Measurements from ENCODE around the gene COL27A1. TPM values are rescaled to one million over a fixed set of nuclear protein-coding genes. Genes with fewer than 3 reads are reported as not detected.

Gene COL27A1
- total RNA-seq, 1 donor = 2.1 TPM

DNA sequence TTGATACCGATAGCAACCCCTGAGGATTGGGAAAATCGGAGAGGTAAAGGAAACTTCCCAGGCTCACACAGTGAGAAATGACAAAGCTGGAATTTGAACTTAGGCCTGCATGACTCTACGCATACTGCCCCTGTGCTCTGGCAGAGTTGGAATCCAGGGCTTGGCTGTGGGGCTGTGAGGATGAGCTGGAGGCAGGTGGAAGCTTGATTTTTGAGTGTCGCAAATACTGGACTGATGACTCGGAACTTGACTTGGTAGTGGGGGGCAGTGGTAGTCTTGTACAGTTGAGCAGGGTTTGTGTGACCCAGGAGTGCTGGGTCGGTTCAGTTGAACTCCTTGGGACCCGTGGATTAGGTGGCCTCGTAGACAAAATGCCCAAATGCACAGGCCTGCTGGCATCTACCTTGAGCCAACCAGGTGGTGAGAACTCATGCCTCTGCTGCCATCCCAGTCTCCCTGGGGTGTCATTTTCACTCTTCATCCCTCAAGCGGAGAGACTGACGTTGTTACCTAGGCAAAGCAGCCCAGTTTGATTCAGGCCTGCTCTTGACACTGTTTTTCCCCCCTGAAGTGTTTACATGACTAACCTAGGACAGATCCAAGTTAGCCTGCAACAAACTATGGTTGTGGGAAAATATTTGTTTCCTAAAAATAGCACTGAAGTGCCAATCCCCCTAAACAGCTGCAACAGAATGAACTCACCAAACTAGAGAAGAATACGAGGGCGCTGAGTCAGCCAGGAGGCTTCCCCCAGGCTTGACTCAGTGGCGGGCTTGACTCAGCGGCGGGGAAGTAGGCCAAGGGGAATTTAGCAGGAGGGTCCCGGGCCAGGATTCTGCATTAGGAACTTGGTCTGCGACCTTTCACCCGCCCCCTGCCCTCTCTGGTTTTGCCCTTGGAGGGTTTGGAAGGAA is 121.8 kb downstream of the COL27A1 start:
- TF ChIP-seq, protein P1, sequence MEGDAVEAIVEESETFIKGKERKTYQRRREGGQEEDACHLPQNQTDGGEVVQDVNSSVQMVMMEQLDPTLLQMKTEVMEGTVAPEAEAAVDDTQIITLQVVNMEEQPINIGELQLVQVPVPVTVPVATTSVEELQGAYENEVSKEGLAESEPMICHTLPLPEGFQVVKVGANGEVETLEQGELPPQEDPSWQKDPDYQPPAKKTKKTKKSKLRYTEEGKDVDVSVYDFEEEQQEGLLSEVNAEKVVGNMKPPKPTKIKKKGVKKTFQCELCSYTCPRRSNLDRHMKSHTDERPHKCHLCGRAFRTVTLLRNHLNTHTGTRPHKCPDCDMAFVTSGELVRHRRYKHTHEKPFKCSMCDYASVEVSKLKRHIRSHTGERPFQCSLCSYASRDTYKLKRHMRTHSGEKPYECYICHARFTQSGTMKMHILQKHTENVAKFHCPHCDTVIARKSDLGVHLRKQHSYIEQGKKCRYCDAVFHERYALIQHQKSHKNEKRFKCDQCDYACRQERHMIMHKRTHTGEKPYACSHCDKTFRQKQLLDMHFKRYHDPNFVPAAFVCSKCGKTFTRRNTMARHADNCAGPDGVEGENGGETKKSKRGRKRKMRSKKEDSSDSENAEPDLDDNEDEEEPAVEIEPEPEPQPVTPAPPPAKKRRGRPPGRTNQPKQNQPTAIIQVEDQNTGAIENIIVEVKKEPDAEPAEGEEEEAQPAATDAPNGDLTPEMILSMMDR (IDR thresholded peaks at IDR 0.05; ENCODE audit: insufficient read depth, low read length) = no peak

DNA sequence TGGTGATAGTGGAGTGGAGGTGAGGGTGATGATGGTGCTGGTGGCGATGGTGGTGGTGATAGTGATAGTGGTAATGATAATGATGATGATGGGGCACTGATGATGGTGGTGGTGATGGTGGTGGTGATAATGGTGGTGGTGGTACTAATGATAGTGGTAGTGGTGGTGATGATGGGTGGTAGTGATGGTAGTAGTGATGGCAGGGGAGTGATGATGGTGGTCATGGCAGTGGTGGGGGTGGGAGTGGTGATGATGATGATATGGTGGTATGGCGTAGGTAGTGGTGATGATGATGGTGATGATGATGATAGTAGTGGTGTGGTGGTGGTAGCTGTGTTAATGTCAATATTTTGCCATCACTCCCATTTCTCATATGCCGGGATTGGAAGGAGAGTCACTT is 123.0 kb downstream of the COL27A1 start:
- TF ChIP-seq, protein P1 (IDR thresholded peaks at IDR 0.05; ENCODE audit: insufficient read depth, low read length) = no peak
- no peak overlapping the region for H3K4me3 ChIP-seq (ENCODE audit: low read depth, low read length)
- DNase-seq (ENCODE audit: low read depth) = no peak

More for the DNA sequence above, 121.8 kb downstream of the COL27A1 start:
- no peak overlapping the region for H3K4me3 ChIP-seq (ENCODE audit: low read depth, low read length)
- DNase-seq (ENCODE audit: low read depth) = peak; percentile 90

DNA sequence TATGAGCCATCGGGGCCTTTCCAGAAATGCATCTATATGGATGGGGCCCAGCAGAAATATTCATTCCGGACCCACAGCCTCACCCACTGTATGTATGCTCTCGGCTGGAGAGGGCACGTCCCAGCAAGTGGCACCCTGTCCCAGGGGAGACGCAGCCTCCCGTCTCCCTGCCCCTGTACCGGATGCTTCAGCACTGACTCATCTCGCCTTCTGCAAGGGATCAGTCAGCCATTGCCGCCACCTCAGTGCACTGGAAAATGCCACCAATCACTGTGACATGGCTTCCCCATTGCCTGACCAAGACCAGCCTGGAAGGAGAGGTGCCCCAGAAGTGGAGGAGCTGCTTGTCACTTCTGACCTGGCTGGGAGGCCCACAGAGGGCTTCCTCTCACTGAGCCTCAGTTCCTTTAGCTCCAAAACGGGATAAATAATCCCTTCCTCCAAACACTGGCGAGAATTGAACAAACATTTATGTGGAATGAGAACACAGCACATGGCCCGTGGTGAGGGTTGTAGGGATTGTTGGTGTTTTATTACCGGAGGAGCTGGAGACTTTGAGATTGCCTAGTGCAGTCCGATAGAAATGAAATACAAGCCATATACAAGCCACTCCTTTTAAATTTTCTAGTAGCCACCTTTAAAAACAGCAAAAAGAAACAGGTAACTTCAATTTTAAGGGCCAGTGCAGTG is 123.7 kb downstream of the COL27A1 start:
- no peak overlapping the region for H3K4me3 ChIP-seq (ENCODE audit: low read depth, low read length)
- DNase-seq (ENCODE audit: low read depth) = no peak
- TF ChIP-seq, protein P1 (IDR thresholded peaks at IDR 0.05; ENCODE audit: insufficient read depth, low read length) = no peak

DNA sequence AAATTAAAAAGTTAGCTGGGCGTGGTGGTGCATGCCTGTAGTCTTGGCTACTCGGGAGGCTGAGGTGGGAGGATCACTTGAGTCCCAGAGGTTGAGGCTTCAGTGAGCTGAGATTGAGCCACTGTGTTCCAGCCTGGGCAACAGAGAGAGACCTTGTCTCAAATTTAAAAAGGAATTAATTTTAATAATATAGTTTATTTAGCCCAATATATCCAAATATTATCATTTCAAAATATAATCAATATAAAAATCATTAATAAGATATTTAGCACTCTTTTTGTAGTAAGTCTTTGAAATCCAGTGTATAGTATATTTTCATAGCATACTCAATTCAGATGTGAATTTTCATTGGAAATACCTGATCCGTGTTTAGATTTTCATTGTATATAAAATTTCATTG is 124.4 kb downstream of the COL27A1 start:
- no peak for DNase-seq (ENCODE audit: low read depth)
- H3K4me3 ChIP-seq (ENCODE audit: low read depth, low read length) = no peak overlapping the region
- TF ChIP-seq, protein P1 (IDR thresholded peaks at IDR 0.05; ENCODE audit: insufficient read depth, low read length) = no peak

DNA sequence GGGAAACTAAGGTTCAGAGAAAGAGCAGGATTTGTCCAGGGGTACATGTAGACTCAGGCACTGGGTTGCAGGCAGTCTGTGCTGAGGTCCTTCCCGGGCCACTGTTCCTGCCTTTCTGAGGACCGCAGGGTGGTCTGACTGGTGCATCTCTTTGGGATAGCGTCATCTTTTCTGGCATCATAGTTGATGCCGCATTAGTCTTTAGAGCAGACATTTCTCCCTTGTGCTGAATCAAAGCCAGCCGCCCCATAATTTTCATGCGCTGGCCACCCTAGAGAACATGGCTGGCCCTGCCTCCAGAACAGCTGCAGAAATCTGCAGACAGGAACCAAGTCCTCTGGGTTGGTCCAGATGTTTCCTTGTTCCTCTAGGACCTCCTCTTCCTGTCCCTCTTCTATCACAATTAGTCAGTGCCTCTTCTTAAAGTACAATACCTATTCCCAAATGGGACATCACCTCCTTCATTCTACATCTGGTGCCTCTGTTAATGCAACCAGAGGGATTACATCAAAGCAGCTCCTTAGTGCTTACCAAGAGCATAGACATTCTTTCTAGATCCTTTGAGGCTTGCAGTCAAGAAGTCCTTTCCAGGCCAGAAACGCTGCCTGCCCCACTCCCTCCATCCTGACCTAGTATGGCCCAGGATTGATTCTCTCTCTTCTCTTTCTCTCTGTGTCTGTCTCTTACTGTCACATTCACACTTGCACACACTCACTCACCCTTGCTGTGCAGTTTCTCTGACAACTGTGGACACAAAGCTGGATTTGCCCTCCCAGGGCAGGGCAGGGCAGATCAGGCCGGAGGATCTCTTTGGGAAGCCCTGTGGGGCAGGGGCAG is 125.5 kb downstream of the COL27A1 start:
- peak; percentile 35 for DNase-seq (ENCODE audit: low read depth)
- TF ChIP-seq, protein P1 (IDR thresholded peaks at IDR 0.05; ENCODE audit: insufficient read depth, low read length) = no peak
- H3K4me3 ChIP-seq (ENCODE audit: low read depth, low read length) = no peak overlapping the region

DNA sequence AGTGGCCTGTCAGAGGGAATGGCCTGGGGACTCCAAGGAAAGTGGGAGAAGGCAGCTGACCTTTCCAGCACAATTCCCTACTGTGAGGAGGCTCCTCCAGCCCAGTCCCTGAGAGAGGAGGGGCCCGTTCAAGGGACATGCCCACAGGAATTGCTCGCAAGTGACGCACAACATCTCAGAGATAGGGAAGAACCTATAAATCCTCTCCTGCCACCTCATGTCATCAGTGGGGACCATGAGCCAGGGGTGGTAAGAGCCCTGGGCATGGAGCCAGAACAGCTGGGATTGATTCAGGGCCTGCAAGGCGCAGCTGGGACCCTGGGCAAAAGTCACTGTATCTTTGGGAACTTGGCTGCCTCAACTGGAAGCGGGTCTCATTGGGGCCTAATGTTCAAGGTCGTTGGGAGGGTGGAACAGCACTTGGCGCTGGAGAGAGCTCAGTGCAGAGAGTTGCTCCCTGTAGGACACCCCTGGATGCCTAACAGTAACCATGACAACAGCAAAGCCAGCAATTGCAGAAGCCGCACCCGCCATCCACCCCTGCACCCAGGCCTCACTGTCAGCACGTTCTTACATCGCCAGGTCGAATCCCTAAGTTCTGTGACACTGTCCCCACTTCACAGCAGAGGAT is 126.3 kb downstream of the COL27A1 start:
- no peak overlapping the region for H3K4me3 ChIP-seq (ENCODE audit: low read depth, low read length)
- TF ChIP-seq, protein P1 (IDR thresholded peaks at IDR 0.05; ENCODE audit: insufficient read depth, low read length) = no peak
- peak; percentile 60 for DNase-seq (ENCODE audit: low read depth)

Measured in fibroblast of the aortic adventitia (primary cell).